ENCODE measurements around the gene ARID1B.

DNA sequence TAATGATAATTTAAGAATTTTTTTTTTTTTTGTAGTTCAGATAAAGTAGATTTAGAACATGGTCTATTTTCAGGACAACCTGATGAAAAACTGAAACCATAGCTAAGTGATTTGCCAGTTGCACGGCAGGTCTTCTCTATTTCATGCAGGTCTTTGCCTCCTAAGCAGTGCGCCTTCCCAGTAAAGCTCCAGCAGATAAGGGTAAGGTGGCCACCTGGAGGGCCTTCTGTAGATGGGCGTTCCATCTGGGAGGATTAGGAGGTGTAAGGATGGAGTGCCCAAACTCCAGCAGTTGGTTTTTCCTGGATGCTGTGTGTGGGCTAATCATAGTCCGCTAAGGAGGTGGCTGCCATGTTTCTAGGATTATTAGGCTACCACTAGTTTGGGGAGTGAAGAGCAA is 107.1 kb downstream of the ARID1B start:
- TF ChIP-seq CEBPB (IDR thresholded peaks at IDR 0.05; ENCODE audit: low read depth, low read length) (no peak), SMC3 (IDR thresholded peaks at IDR 0.05; ENCODE audit: low read depth, low read length) (no peak), RFX5 (IDR thresholded peaks at IDR 0.05; ENCODE audit: low read depth, low read length) (no peak), POLR2A (IDR thresholded peaks at IDR 0.05; ENCODE audit: low read depth, low read length) (no peak), MXI1 (IDR thresholded peaks at IDR 0.05; ENCODE audit: borderline replicate concordance, low read depth, low read length) (no peak), RCOR1 (IDR thresholded peaks at IDR 0.05; ENCODE audit: insufficient replicate concordance, low read length) (no peak), RAD21 (IDR thresholded peaks at IDR 0.05; ENCODE audit: low read length) (no peak)
- TF ChIP-seq, protein P1, sequence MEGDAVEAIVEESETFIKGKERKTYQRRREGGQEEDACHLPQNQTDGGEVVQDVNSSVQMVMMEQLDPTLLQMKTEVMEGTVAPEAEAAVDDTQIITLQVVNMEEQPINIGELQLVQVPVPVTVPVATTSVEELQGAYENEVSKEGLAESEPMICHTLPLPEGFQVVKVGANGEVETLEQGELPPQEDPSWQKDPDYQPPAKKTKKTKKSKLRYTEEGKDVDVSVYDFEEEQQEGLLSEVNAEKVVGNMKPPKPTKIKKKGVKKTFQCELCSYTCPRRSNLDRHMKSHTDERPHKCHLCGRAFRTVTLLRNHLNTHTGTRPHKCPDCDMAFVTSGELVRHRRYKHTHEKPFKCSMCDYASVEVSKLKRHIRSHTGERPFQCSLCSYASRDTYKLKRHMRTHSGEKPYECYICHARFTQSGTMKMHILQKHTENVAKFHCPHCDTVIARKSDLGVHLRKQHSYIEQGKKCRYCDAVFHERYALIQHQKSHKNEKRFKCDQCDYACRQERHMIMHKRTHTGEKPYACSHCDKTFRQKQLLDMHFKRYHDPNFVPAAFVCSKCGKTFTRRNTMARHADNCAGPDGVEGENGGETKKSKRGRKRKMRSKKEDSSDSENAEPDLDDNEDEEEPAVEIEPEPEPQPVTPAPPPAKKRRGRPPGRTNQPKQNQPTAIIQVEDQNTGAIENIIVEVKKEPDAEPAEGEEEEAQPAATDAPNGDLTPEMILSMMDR (conservative IDR thresholded peaks at IDR 0.05; ENCODE audit: low read depth, low read length), result no peak
- TF ChIP-seq, protein P2, sequence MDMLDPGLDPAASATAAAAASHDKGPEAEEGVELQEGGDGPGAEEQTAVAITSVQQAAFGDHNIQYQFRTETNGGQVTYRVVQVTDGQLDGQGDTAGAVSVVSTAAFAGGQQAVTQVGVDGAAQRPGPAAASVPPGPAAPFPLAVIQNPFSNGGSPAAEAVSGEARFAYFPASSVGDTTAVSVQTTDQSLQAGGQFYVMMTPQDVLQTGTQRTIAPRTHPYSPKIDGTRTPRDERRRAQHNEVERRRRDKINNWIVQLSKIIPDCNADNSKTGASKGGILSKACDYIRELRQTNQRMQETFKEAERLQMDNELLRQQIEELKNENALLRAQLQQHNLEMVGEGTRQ (IDR thresholded peaks at IDR 0.05; ENCODE audit: low read depth, low read length), result no peak

All from IMR-90 (cell line).